Hepatocyte (in vitro differentiated cells): Measurements from ENCODE around the gene RALGAPA2. TPM values are rescaled to one million over a fixed set of nuclear protein-coding genes. Genes with fewer than 3 reads are reported as not detected.

ENCODE experiments used
- DNase-seq: peaks from one replicate; pipeline ENCODE4 v3.0.0-alpha.2; 2016; ENCODE audit warnings: low spot score
- H2AFZ ChIP-seq: fragments of 200-600 bp; sonication (generic); 2 replicates; pipeline ENCODE4 v1.6.0; 2016; ENCODE audit warnings: antibody characterized with exemption, mild to moderate bottlenecking
- H3K27ac ChIP-seq: fragments of 200-600 bp; sonication (generic); 2 replicates; pipeline ENCODE4 v1.5.1; 2016; ENCODE audit warnings: mild to moderate bottlenecking
- H3K27me3 ChIP-seq: fragments of 200-600 bp; sonication (generic); 2 replicates; pipeline ENCODE4 v1.6.1; 2016
- H3K36me3 ChIP-seq: fragments of 200-600 bp; sonication (generic); replicated peaks from 2 replicates; pipeline ENCODE4 v1.5.1; 2016; ENCODE audit warnings: low read depth; ENCODE audit not compliant: insufficient read depth
- H3K4me1 ChIP-seq: fragments of 200-600 bp; sonication (generic); 2 replicates; pipeline ENCODE4 v1.5.1; 2016; ENCODE audit warnings: mild to moderate bottlenecking, moderate library complexity; ENCODE audit not compliant: insufficient read depth
- H3K4me2 ChIP-seq: fragments of 200-600 bp; sonication (generic); 2 replicates; pipeline ENCODE4 v1.6.0; 2016
- H3K4me3 ChIP-seq: fragments of 200-600 bp; sonication (generic); 2 replicates; pipeline ENCODE4 v1.5.1; 2016; ENCODE audit warnings: mild to moderate bottlenecking
- H3K79me2 ChIP-seq: fragments of 200-600 bp; sonication (generic); 2 replicates; pipeline ENCODE4 v1.6.0; 2017; ENCODE audit warnings: mild to moderate bottlenecking
- H3K9me2 ChIP-seq: fragments of 200-600 bp; sonication (generic); replicated peaks from 2 replicates; pipeline ENCODE4 v1.6.0; 2017; ENCODE audit warnings: mild to moderate bottlenecking; ENCODE audit not compliant: insufficient read depth
- H3K9me3 ChIP-seq: fragments of 200-600 bp; sonication (generic); 2 replicates; pipeline ENCODE4 v1.5.1; 2016; ENCODE audit warnings: low read depth, mild to moderate bottlenecking
- H4K20me1 ChIP-seq: fragments of 200-600 bp; sonication (generic); 2 replicates; pipeline ENCODE4 v1.6.0; 2016; ENCODE audit warnings: mild to moderate bottlenecking; ENCODE audit not compliant: insufficient read depth, poor library complexity, severe bottlenecking
- EZH2 ChIP-seq: fragments of 200-600 bp; sonication (generic); IDR thresholded peaks from 2 replicates; pipeline ENCODE4 v1.6.1; 2016; ENCODE audit warnings: antibody characterized with exemption, mild to moderate bottlenecking, borderline replicate concordance
- EZH2phosphoT487 ChIP-seq: fragments of 200-600 bp; sonication (generic); IDR thresholded peaks from one replicate; pipeline ENCODE4 v1.6.1; 2018; ENCODE audit warnings: antibody characterized with exemption, mild to moderate bottlenecking, low read depth, moderate library complexity; ENCODE audit not compliant: unreplicated experiment, severe bottlenecking
- WGBS: methylation state at CpG from one replicate; pipeline ENCODE4 v1.1.6; 2016; ENCODE audit warnings: low lambda C conversion rate; ENCODE audit errors: missing lambda C conversion rate; 5-methylcytosine and 5-hydroxymethylcytosine counted together
- polyA plus RNA-seq: library from polyadenylated mRNA; unstranded; fragments of >200 nt; fragmentation: Nextera tagmentation; extraction: Ambion mirVana; gene quantifications from 2 replicates; pipeline ENCODE4 v1.2.1, GENCODE V29; 2016
- total RNA-seq: library from RNA; depleted of rRNA; stranded (reverse); fragments of >200 nt; gene quantifications from 2 replicates; pipeline ENCODE4 v1.2.3, GENCODE V29; 2014
- TF ChIP-seq, protein P1 (sequence below): fragments of 200-600 bp; sonication (generic); IDR thresholded peaks from 2 replicates; pipeline ENCODE4 v1.5.1; 2016; ENCODE audit warnings: antibody characterized with exemption, mild to moderate bottlenecking; ENCODE audit not compliant: poor library complexity

Gene RALGAPA2
- total and polyA plus RNA-seq, 2 experiments from 2014 or later, result 16.8 to 35.3 TPM

DNA sequence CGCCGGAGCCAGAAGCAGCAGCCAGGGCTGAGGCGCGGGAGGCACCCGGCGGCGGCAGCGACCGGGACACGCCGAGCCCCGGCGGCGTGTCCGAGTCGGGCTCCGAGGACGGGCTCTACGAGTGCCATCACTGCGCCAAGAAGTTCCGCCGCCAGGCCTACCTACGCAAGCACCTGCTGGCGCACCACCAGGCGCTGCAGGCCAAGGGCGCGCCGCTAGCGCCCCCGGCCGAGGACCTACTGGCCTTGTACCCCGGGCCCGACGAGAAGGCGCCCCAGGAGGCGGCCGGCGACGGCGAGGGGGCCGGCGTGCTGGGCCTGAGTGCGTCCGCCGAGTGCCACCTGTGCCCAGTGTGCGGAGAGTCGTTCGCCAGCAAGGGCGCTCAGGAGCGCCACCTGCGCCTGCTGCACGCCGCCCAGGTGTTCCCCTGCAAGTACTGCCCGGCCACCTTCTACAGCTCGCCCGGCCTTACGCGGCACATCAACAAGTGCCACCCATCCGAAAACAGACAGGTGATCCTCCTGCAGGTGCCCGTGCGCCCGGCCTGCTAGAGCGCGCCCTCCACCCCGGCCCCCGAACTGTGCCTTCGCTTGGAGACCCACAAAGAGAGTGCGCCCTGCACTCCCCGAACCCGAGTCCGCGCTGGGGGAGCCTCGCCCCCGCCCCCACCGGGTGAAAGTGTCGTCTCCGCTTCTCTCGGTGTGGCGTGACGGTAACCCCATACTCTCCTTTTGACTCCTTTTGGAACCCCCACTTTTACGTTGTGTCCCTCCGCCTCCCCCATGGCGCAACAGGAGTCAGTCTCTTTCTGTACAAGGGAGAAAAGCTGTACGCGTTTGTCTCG, 343.0 kb downstream of the RALGAPA2 start:
- H3K79me2 ChIP-seq, result no peaks in the 10 kb centered on the region
- H2AFZ ChIP-seq, result no peak overlapping the region
- peak overlapping the region; percentile 75 for H3K4me2 ChIP-seq
- no peaks in the 10 kb centered on the region for H3K36me3 ChIP-seq
- no peaks in the 10 kb centered on the region for H3K9me3 ChIP-seq
- no peak overlapping the region for H3K27ac ChIP-seq
- peaks cover 88% of the 10 kb centered on the region for H3K27me3 ChIP-seq
- TF ChIP-seq EZH2, result peak; percentile 72
- no peak for TF ChIP-seq EZH2phosphoT487
- TF ChIP-seq, protein P1, sequence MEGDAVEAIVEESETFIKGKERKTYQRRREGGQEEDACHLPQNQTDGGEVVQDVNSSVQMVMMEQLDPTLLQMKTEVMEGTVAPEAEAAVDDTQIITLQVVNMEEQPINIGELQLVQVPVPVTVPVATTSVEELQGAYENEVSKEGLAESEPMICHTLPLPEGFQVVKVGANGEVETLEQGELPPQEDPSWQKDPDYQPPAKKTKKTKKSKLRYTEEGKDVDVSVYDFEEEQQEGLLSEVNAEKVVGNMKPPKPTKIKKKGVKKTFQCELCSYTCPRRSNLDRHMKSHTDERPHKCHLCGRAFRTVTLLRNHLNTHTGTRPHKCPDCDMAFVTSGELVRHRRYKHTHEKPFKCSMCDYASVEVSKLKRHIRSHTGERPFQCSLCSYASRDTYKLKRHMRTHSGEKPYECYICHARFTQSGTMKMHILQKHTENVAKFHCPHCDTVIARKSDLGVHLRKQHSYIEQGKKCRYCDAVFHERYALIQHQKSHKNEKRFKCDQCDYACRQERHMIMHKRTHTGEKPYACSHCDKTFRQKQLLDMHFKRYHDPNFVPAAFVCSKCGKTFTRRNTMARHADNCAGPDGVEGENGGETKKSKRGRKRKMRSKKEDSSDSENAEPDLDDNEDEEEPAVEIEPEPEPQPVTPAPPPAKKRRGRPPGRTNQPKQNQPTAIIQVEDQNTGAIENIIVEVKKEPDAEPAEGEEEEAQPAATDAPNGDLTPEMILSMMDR, result no peak
- WGBS, result 2% methylated on average over 63 of the region's 86 CpGs
- no peaks in the 10 kb centered on the region for H3K9me2 ChIP-seq
- peaks cover 18% of the 10 kb centered on the region for H3K4me1 ChIP-seq
- DNase-seq, result peak; percentile 17
- no peak overlapping the region for H3K4me3 ChIP-seq
- no peaks in the 10 kb centered on the region for H4K20me1 ChIP-seq

DNA sequence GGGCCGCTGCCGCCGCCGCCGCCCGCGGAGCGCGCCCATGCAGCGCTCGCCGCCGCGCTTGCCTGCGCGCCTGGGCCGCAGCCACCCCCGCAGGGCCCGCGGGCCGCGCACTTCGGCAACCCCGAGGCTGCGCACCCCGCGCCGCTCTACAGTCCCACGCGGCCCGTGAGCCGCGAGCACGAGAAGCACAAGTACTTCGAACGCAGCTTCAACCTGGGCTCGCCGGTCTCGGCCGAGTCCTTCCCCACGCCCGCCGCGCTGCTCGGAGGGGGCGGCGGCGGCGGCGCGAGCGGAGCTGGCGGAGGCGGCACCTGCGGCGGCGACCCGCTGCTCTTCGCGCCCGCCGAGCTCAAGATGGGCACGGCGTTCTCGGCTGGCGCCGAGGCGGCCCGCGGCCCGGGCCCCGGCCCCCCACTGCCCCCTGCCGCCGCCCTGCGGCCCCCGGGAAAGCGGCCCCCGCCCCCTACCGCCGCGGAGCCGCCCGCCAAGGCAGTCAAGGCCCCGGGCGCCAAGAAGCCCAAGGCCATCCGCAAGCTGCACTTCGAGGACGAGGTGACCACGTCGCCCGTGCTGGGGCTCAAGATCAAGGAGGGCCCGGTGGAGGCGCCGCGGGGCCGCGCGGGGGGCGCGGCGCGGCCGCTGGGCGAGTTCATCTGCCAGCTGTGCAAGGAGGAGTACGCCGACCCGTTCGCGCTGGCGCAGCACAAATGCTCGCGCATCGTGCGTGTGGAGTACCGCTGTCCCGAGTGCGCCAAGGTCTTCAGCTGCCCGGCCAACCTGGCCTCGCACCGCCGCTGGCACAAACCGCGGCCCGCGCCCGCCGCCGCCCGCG, 343.8 kb downstream of the RALGAPA2 start:
- no peak overlapping the region for H2AFZ ChIP-seq
- H3K36me3 ChIP-seq, result no peaks in the 10 kb centered on the region
- WGBS, result 1% methylated on average over 93 of the region's 130 CpGs
- peaks cover 88% of the 10 kb centered on the region for H3K27me3 ChIP-seq
- peak overlapping the region; percentile 75 for H3K4me2 ChIP-seq
- H3K9me2 ChIP-seq, result no peaks in the 10 kb centered on the region
- H4K20me1 ChIP-seq, result no peaks in the 10 kb centered on the region
- DNase-seq, result peak; percentile 17
- H3K79me2 ChIP-seq, result no peaks in the 10 kb centered on the region
- no peak overlapping the region for H3K4me3 ChIP-seq
- TF ChIP-seq EZH2phosphoT487 (peak; percentile 80), EZH2 (peak; percentile 50)
- TF ChIP-seq, protein P1, result no peak
- no peaks in the 10 kb centered on the region for H3K9me3 ChIP-seq
- peaks cover 24% of the 10 kb centered on the region for H3K4me1 ChIP-seq
- H3K27ac ChIP-seq, result no peak overlapping the region

DNA sequence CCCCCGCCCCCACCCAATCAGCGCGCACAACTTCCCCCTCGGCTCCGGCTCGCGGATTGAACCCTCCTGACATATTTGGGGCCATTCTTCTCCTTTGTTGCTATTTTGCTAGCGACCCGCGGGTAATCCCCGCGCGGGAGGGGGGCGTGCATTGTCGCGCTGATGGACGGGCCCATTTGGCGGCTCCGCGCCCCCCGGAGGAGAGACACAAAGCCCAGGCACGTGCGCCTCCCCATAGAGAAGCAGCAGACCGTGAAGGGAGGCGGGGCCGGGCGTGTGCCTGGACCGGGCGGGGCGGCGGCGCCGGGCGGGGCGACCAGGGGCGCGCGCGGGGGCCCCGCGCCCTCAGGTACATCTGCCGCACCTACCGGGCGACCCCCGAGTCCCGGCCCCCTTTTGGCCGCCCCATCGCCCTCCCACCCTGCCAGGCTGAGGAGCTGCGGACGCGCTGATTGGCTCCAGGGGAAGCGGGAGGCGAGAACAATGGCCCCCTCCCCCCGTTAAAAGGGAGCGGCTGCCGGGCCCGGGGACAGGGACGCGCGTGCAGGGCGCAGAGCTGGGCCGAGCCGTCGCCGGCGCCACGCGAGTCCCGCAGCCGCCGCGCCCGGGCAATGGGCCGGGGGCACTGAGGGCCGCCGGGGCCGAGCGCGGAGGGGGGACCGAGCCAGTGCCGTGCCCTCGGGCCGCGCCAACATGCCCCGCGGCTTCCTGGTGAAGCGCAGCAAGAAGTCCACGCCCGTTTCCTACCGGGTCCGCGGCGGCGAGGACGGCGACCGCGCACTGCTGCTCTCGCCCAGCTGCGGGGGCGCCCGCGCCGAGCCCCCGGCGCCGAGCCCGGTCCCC, 344.6 kb downstream of the RALGAPA2 start, which contains the start of gene INSM1:
TSS of gene INSM1 (plus strand) at position 530 of the 843 bp plus-strand sequence. CDS start at position 694, 164 bp downstream.
- no peaks in the 10 kb centered on the region for H3K9me2 ChIP-seq
- peak within 1 kb of the TSS; percentile 33 for H2AFZ ChIP-seq
- no peak within 1 kb of the TSS for H3K4me3 ChIP-seq
- H4K20me1 ChIP-seq, result no peaks in the 10 kb centered on the region
- H3K27ac ChIP-seq, result no peak within 1 kb of the TSS
- H3K79me2 ChIP-seq, result no peaks in the 10 kb centered on the region
- no peak for DNase-seq
- H3K36me3 ChIP-seq, result no peaks in the 10 kb centered on the region
- H3K4me1 ChIP-seq, result peaks cover 24% of the 10 kb centered on the region
- peaks cover 88% of the 10 kb centered on the region for H3K27me3 ChIP-seq
- under 1% methylated on average over 21 of the region's 108 CpGs for WGBS
- no peaks in the 10 kb centered on the region for H3K9me3 ChIP-seq
- TF ChIP-seq EZH2phosphoT487, result no peak
- peak; percentile 87 for TF ChIP-seq EZH2
- H3K4me2 ChIP-seq, result peak within 1 kb of the TSS; percentile 75
